GM19099 (cell line): ENCODE measurements around the gene RPL38.

ENCODE experiments used
- POLR2A ChIP-seq: IDR thresholded peaks from 3 replicates; pipeline ENCODE4 v1.6.1; 2011; ENCODE audit warnings: low read depth; ENCODE audit not compliant: insufficient read length; ENCODE audit errors: extremely low read depth

The RPL38 gene

GRCh38 chr17:74214484-74215341 lies 11.2 kb downstream of the RPL38 start:
- TF ChIP-seq POLR2A = no peak

- TF ChIP-seq POLR2A = no peak
These were observed 11.9 kb downstream of the RPL38 start for GRCh38 chr17:74215342-74215727.

GRCh38 chr17:74216505-74216904 lies 13.0 kb downstream of the RPL38 start:
- TF ChIP-seq POLR2A = no peak

GRCh38 chr17:74217037-74217730 lies 13.7 kb downstream of the RPL38 start:
- no peak for TF ChIP-seq POLR2A

GRCh38 chr17:74217888-74218287 lies 14.4 kb downstream of the RPL38 start:
- TF ChIP-seq POLR2A = no peak

- no peak for TF ChIP-seq POLR2A
These were observed 15.0 kb downstream of the RPL38 start for GRCh38 chr17:74218436-74218835.

- no peak for TF ChIP-seq POLR2A
These were observed 16.2 kb downstream of the RPL38 start for GRCh38 chr17:74219576-74220133.

GRCh38 chr17:74220219-74220618 lies 16.7 kb downstream of the RPL38 start:
- no peak for TF ChIP-seq POLR2A

- TF ChIP-seq POLR2A = no peak
These were observed 17.7 kb downstream of the RPL38 start for GRCh38 chr17:74220946-74221818.

- TF ChIP-seq POLR2A = no peak
These were observed 18.9 kb downstream of the RPL38 start for GRCh38 chr17:74222399-74222798.

GRCh38 chr17:74223901-74224300 lies 20.4 kb downstream of the RPL38 start:
- TF ChIP-seq POLR2A = no peak

GRCh38 chr17:74224959-74225725 lies 21.7 kb downstream of the RPL38 start:
- TF ChIP-seq POLR2A = no peak

- no peak for TF ChIP-seq POLR2A
These were observed 22.8 kb downstream of the RPL38 start for GRCh38 chr17:74226252-74226651.

GRCh38 chr17:74227271-74228080 lies 24.0 kb downstream of the RPL38 start:
- no peak for TF ChIP-seq POLR2A
